Endothelial cell of umbilical vein (primary cell): ENCODE results near the gene TRIM71. TPM values are rescaled to one million over a fixed set of nuclear protein-coding genes. Genes with fewer than 3 reads are reported as not detected.

Experiments
- BruUV-seq: library from RNA; stranded (reverse); fragments of 400-500 nt; replicated peaks from 2 replicates; lab custom pipeline; 2021; lab: Mats Ljungman, UMichigan
- CTCF ChIA-PET: fragments of 300-600, 350-600 bp; sonication (Branson Sonifier 250); formaldehyde crosslinking; loops from one replicate; lab custom pipeline; 2021; ENCODE audit warnings: antibody characterized with exemption, inconsistent platforms; lab: Charles Lee
- POLR2A ChIA-PET: fragments of 300-600, 350-600 bp; sonication (Branson Sonifier 250); formaldehyde crosslinking; loops from one replicate; lab custom pipeline; 2021; ENCODE audit warnings: antibody characterized with exemption, inconsistent platforms; lab: Charles Lee
- DNase-seq: peaks from one replicate; pipeline ENCODE4 v3.0.0-alpha.2; 2011; ENCODE audit warnings: low read depth, low spot score
- FAIRE-seq: peaks from 2 replicates; lab custom pipeline; 2011; peaks lifted over from hg19 to GRCh38; lab: Jason Lieb, UNC
- H2AFZ ChIP-seq: 2 replicates; pipeline ENCODE4 v1.6.0; 2012; ENCODE audit warnings: low read depth, low read length, control low read depth, inconsistent platforms
- H3K27ac ChIP-seq: 2 replicates; pipeline ENCODE4 v1.5.1; 2011; ENCODE audit warnings: low read depth, mild to moderate bottlenecking, control low read depth, low read length, moderate library complexity; ENCODE audit not compliant: insufficient read depth
- H3K27me3 ChIP-seq, 2 experiments: 2 replicates each; pipeline versions ENCODE4 v1.6.0 to v1.6.1; 2011; ENCODE audit warnings: low read length in 2 of 2, mixed read lengths in 1 of 2; ENCODE audit not compliant: control insufficient read depth in 2 of 2, insufficient read depth in 2 of 2
- H3K36me3 ChIP-seq, 2 experiments: 2 replicates in 1 of 2; 3 replicates in 1 of 2; pipeline ENCODE4 v1.5.1; 2011; ENCODE audit warnings: low read length in 2 of 2, mild to moderate bottlenecking in 1 of 2, moderate library complexity in 1 of 2; ENCODE audit not compliant: control insufficient read depth in 2 of 2, insufficient read depth in 2 of 2; ENCODE audit errors: extremely low read depth in 1 of 2
- H3K4me1 ChIP-seq: 3 replicates; pipeline ENCODE4 v1.5.1; 2011; ENCODE audit warnings: mild to moderate bottlenecking, low read length; ENCODE audit not compliant: control insufficient read depth, insufficient read depth; ENCODE audit errors: extremely low read depth
- H3K4me2 ChIP-seq: 2 replicates; pipeline ENCODE4 v1.6.1; 2011; ENCODE audit warnings: low read length, control low read depth, mixed read lengths; ENCODE audit not compliant: insufficient read depth
- H3K4me3 ChIP-seq, 3 experiments: fragments of 200-600 bp in 1 of 3; sonication (generic), shearing (Covaris generic) in 1 of 3; replicated peaks in 1 of 3; 2 replicates each; pipeline ENCODE4 v1.5.1; 2011 to 2016; ENCODE audit warnings: control low read depth in 3 of 3, low read length in 3 of 3, mild to moderate bottlenecking in 2 of 3, inconsistent platforms in 1 of 3, low read depth in 1 of 3, moderate library complexity in 1 of 3; ENCODE audit not compliant: insufficient read depth in 1 of 3
- H3K79me2 ChIP-seq: 2 replicates; pipeline ENCODE4 v1.6.0; 2012; ENCODE audit warnings: low read length, inconsistent platforms; ENCODE audit not compliant: control insufficient read depth, insufficient read depth
- H3K9ac ChIP-seq: replicated peaks from 2 replicates; pipeline ENCODE3; 2011; ENCODE audit warnings: low read length, control low read depth; ENCODE audit not compliant: insufficient read depth; ENCODE audit errors: extremely low read depth
- H3K9me1 ChIP-seq: replicated peaks from 3 replicates; pipeline ENCODE4 v1.6.0; 2011; ENCODE audit warnings: mild to moderate bottlenecking, low read length; ENCODE audit not compliant: control insufficient read depth, insufficient read depth; ENCODE audit errors: extremely low read depth
- H3K9me3 ChIP-seq: replicated peaks from 2 replicates; pipeline ENCODE4 v1.5.1; 2012; ENCODE audit warnings: low read length, inconsistent platforms; ENCODE audit not compliant: control insufficient read depth, insufficient read depth
- H4K20me1 ChIP-seq: replicated peaks from 2 replicates; pipeline ENCODE3; 2011; ENCODE audit warnings: mild to moderate bottlenecking, low read length; ENCODE audit not compliant: control insufficient read depth, insufficient read depth; ENCODE audit errors: extremely low read depth
- EZH2 ChIP-seq: IDR thresholded peaks from 2 replicates; pipeline ENCODE4 v1.6.1; 2012; ENCODE audit warnings: borderline replicate concordance, low read depth, mild to moderate bottlenecking, moderate library complexity, low read length, inconsistent platforms; ENCODE audit not compliant: severe bottlenecking
- FOS ChIP-seq: IDR thresholded peaks from 2 replicates; pipeline ENCODE4 v1.6.1; 2011; ENCODE audit warnings: mild to moderate bottlenecking, low read length, moderate library complexity, borderline replicate concordance; ENCODE audit not compliant: insufficient read depth
- GATA2 ChIP-seq: IDR thresholded peaks from 2 replicates; pipeline ENCODE4 v1.7.0; 2011; ENCODE audit warnings: low read depth, mild to moderate bottlenecking, moderate library complexity, mixed read lengths, low read length; ENCODE audit not compliant: insufficient read length, insufficient read depth
- JUN ChIP-seq: IDR thresholded peaks from 2 replicates; pipeline ENCODE4 v1.6.1; 2011; ENCODE audit warnings: borderline replicate concordance, low read depth; ENCODE audit not compliant: insufficient read length, insufficient read depth
- MYC ChIP-seq: IDR thresholded peaks from one replicate; pipeline ENCODE4 v1.6.1; 2011; ENCODE audit warnings: mild to moderate bottlenecking, low read depth, low read length
- POLR2A ChIP-seq: IDR thresholded peaks from 2 replicates; pipeline ENCODE4 v1.6.1; 2012; ENCODE audit warnings: low read depth, mild to moderate bottlenecking, control low read depth, low read length
- POLR2AphosphoS5 ChIP-seq: IDR thresholded peaks from 2 replicates; pipeline ENCODE4 v1.6.1; 2012; ENCODE audit warnings: low read depth, mild to moderate bottlenecking, control low read depth, low read length, moderate library complexity; ENCODE audit not compliant: insufficient read depth
- dilution Hi-C: fragments of 300-500 bp; cut with MboI; formaldehyde crosslinking; loops from one replicate; pipeline ENCODE4 v1.15.0; 2019; ENCODE audit warnings: low sequenced_read_pairs; ENCODE audit not compliant: extremely low pct_ligation_motif_present
- intact Hi-C: fragments of 100-400 bp; cut with micrococcal nuclease; formaldehyde crosslinking; loops from one replicate; pipeline ENCODE4 v1.10.0; 2022
- polyA plus RNA-seq, 4 experiments: library from polyadenylated mRNA; depleted of rRNA in 3 of 4; stranded (reverse) in 3 of 4; unstranded in 1 of 4; fragments of >200 nt; gene quantifications; 2 replicates each; pipeline versions ENCODE4 v1.2.1 to v1.2.3, GENCODE V29; 2011 to 2012; ENCODE audit warnings: missing spikeins in 1 of 4
- total RNA-seq: library from RNA; stranded (reverse); gene quantifications from 2 replicates; pipeline ENCODE4 v1.2.3, GENCODE V29; 2021
- TF ChIP-seq, protein P1 (sequence below): IDR thresholded peaks from 2 replicates; pipeline ENCODE4 v1.6.1; 2011; ENCODE audit not compliant: insufficient read depth, insufficient read length
- TF ChIP-seq, protein P2 (sequence below), 2 donors: IDR thresholded peaks; 1 replicate in 1 of 2; 2 replicates in 1 of 2; pipeline ENCODE4 v1.5.1; 2011; ENCODE audit warnings: low read length in 2 of 2, mild to moderate bottlenecking in 2 of 2, moderate library complexity in 2 of 2, control low read depth in 1 of 2, inconsistent platforms in 1 of 2, low read depth in 1 of 2; ENCODE audit not compliant: insufficient read depth in 1 of 2; ENCODE audit errors: extremely low read depth in 1 of 2

TRIM71 gene
- total and polyA plus RNA-seq, 2 donors (not counting 3 experiments of a cell fraction or from before 2014, with no cell fraction given), result not detected

DNA sequence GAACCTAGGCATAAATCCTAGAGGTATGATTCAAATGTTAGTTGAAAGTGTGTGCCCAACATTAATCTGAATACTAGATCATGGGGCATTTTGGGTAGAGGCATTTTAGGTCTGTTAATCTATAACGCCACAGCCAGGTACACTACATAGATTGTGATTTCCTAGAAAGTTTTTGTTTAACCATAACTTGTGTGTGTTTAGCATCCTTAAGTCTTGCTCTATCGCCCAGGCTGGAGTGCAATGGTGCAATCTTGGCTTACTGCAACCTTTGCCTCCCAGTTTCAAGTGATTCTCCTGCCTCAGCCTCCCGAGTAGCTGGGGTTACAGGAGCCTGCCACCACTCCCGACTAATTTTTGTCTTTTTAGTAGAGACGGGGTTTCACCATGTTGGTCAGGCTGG, 59.1 kb downstream of the TRIM71 start:
- Histone ChIP-seq H3K4me2 (no peak overlapping the region), H3K79me2 (no peaks in the 10 kb centered on the region), H2AFZ (no peak overlapping the region), H3K27ac (no peak overlapping the region), H3K36me3 (no peaks in the 10 kb centered on the region), H3K9ac (no peak overlapping the region), H3K4me1 (no peaks in the 10 kb centered on the region), H3K9me1 (no peaks in the 10 kb centered on the region), H3K27me3 (peaks cover 2 to 10% of the 10 kb centered on the region in 2 experiments), H3K4me3 (no peak overlapping the region), H4K20me1 (no peaks in the 10 kb centered on the region), H3K9me3 (no peaks in the 10 kb centered on the region)
- FAIRE-seq, result no peak
- BruUV-seq, result no TSS peak
- CTCF ChIA-PET, result interaction anchor here (0.5 to 2.4 kb wide), 2 partner anchors 12 to 252 kb away, joined by 3 to 8 read pairs; no protein-coding TSS in a partner anchor
- intact Hi-C loops, result no loop called here
- DNase-seq, result no peak
- TF ChIP-seq EZH2 (no peak), GATA2 (no peak), POLR2AphosphoS5 (no peak), POLR2A (no peak), JUN (no peak), FOS (no peak), MYC (no peak)
- TF ChIP-seq, protein P1, sequence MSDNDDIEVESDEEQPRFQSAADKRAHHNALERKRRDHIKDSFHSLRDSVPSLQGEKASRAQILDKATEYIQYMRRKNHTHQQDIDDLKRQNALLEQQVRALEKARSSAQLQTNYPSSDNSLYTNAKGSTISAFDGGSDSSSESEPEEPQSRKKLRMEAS, result no peak
- TF ChIP-seq, protein P2, sequence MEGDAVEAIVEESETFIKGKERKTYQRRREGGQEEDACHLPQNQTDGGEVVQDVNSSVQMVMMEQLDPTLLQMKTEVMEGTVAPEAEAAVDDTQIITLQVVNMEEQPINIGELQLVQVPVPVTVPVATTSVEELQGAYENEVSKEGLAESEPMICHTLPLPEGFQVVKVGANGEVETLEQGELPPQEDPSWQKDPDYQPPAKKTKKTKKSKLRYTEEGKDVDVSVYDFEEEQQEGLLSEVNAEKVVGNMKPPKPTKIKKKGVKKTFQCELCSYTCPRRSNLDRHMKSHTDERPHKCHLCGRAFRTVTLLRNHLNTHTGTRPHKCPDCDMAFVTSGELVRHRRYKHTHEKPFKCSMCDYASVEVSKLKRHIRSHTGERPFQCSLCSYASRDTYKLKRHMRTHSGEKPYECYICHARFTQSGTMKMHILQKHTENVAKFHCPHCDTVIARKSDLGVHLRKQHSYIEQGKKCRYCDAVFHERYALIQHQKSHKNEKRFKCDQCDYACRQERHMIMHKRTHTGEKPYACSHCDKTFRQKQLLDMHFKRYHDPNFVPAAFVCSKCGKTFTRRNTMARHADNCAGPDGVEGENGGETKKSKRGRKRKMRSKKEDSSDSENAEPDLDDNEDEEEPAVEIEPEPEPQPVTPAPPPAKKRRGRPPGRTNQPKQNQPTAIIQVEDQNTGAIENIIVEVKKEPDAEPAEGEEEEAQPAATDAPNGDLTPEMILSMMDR (IDR thresholded peaks at IDR 0.05; ENCODE audit: extremely low read depth in 1 of 2, insufficient read depth in 1 of 2, low read depth in 1 of 2, low read length in 2 of 2), result no peak
- POLR2A ChIA-PET, result no interaction called here
- dilution Hi-C loops, result no loop called here
